ENCODE results near the gene SPANXN1.
"Not testable (repeated sequence)": the region's sequence is repeated elsewhere in the genome, so short reads cannot be mapped to it uniquely, and the experiment has no call there.

SPANXN1 gene, protein sequence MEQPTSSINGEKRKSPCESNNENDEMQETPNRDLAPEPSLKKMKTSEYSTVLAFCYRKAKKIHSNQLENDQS

DNA sequence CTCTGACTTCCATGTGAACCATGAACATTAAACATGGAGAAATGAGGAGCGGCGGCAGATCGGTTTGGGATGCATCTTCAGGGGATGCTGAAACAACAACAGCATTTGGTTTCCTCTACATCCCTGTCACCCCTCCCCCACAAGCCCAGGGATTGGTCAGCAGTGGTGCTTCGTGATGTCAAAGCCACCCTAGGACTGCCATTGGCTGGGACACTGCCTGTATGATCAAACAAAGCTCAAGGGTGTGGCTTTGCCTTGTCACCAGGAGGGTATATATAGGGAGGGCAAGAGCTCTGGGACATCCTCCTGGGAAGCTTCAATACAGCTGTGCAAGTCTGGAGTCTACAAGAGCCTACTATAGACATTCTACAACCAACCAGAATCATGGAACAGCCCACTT is at the start of gene SPANXN1:
SPANXN1 (plus strand) TSS at position 301 of the 400 bp plus-strand sequence; CDS start at position 385, 84 bp downstream.
- not testable (repeated sequence) for DNase-seq (ENCODE audit: insufficient read length, low spot score); FAIRE-seq

DNA sequence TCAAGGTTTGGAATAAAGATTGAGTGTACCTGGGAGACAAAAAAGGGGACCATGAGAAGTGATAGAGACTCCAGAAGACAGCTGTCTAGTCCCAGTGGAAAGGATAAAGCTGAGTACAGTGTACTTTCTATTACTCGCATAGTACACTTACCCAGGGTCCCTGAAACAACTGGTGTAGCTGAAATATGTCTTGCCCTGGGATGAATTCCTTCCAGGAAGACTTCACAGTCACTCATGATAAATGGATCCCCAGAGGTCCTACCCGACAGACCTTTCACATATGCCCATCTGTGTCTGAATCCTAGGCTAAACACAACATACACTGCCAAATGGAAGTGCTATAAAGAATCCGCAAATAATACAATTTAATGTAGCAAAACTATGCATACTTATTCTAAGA is 48.2 kb upstream of the SPANXN1 start:
- no peak for TF ChIP-seq POLR2A (IDR thresholded peaks at IDR 0.05; ENCODE audit: low read depth, low read length)
- DNase-seq (ENCODE audit: insufficient read length, low spot score) = no peak
- no peak for FAIRE-seq

DNA sequence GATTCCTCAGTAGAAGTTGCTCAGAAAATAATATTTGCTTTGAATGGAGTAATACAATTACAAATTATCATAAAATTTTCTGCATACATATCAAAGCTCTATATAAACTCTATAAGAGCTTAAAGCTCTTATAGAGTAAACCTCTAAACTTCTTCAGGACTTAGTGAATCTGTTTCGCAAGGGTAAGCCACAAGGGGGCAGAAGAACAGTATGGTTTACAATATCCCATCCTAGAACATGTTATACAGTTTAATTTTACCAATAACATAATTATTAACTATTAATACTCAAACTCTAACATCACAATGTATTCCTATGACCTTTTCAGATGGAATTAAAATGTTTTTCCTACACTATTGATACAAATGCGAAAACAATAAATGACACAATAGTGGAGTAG is 33.8 kb upstream of the SPANXN1 start:
- FAIRE-seq = no peak
- no peak for DNase-seq (ENCODE audit: insufficient read length, low spot score)
- TF ChIP-seq POLR2A (IDR thresholded peaks at IDR 0.05; ENCODE audit: low read depth, low read length) = no peak

DNA sequence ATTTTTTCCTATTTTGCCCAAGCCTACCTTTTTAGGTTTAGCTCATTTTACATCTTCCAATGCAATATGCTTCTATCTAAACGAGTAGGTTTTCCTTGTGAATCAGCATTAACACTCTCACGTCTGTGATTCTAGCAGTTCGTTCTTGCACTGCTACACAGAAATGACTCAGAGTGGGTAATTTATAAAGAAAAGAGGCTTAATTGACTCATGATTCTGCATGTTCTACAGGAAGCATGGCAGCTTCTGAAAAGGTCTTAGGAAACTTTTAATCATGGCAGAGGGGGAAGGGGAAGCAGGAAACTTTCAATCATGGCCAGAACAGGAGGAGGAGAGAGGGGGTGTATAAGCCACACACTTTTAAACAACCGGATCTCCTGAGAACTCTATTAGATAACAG is 44.9 kb downstream of the SPANXN1 start:
- no peak for DNase-seq (ENCODE audit: insufficient read length, low spot score)
- TF ChIP-seq POLR2A (IDR thresholded peaks at IDR 0.05; ENCODE audit: low read depth, low read length) = no peak
- FAIRE-seq = no peak

Measured in H54 (cell line).